Right lobe of liver (tissue), 4 donors: ENCODE data around the gene DYSF.

ENCODE experiments used
- CTCF ChIP-seq, 4 donors: fragments of 200-600 bp in 3 of 4; fragments of 450-650 bp in 1 of 4; IDR thresholded peaks; one replicate each; pipeline versions ENCODE4 v1.5.1 to v1.8.0; 2016 to 2022; ENCODE audit warnings: antibody characterized with exemption in 4 of 4, mild to moderate bottlenecking in 2 of 4
- POLR2A ChIP-seq: fragments of 450-650 bp; IDR thresholded peaks from one replicate; pipeline ENCODE4 v1.6.1; 2017; ENCODE audit warnings: antibody characterized with exemption, mild to moderate bottlenecking
- donor health status: DM: no; HTN: no; CAD: no.
- donor health status: DM: no; HTN: no; CAD: no.
- donor health status: DM: no; HTN: yes; CAD: no.

DNA sequence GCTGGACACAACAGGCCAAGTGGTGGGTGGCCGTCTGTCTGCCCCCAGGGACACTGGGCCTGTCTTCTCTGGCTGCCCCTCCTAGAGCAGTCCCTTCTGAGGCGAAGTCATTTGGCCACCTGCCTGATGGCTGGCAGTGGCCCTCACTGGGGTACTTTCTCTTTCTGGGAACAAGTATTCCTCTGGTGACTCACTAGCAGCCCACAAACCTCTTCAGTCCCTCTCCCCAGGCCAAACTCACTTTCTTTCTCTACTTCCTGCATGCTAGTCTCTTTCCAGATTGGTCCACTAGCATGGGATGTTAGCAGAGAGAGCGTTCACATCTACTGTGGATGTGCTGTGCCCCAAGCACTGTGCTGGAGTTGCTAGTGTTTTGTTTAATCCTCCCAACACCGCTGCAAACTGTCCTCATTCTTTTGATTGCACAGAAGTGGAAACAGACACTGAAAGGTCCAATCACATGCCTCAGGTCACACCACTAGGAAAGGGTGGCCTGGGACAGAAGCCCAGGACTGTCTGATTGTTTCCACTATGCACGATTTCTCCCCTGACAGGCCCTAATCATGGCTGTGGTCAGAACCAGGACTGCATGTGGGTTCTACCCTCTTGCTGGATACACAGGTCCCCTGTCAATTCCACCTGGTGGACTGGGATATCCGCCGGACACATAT lies 5.2 kb downstream of the DYSF start:
- TF ChIP-seq CTCF (IDR thresholded peaks at IDR 0.05): no peak
- no peak for TF ChIP-seq POLR2A
